GM18498 (cell line): ENCODE data around the gene CHDH.

ENCODE experiments used
- ATAC-seq: cut with Tn5 transposase; IDR thresholded peaks from one replicate; pipeline ENCODE4 v1.9.1; 2021; ENCODE audit warnings: mild to moderate bottlenecking, moderate library complexity; ENCODE audit not compliant: unreplicated experiment

CHDH gene

GRCh38 chr3:53763353-53763752 lies 82.9 kb downstream of the CHDH start:
- ATAC-seq = no peak
